Epithelial cell of prostate (primary cell): ENCODE data around the gene MYO5B.

Experiments
- DNase-seq: peaks from one replicate; pipeline ENCODE4 v3.0.0-alpha.2; 2011; ENCODE audit warnings: low read depth, low spot score
- H3K27ac ChIP-seq: fragments of 450-650 bp; 2 replicates; pipeline ENCODE4 v1.5.1; 2017; ENCODE audit warnings: mild to moderate bottlenecking

The MYO5B gene

GRCh38 chr18:50039746-50040145 is 155.2 kb downstream of the MYO5B start:
- no peak for DNase-seq
- H3K27ac ChIP-seq: no peak overlapping the region

DNA sequence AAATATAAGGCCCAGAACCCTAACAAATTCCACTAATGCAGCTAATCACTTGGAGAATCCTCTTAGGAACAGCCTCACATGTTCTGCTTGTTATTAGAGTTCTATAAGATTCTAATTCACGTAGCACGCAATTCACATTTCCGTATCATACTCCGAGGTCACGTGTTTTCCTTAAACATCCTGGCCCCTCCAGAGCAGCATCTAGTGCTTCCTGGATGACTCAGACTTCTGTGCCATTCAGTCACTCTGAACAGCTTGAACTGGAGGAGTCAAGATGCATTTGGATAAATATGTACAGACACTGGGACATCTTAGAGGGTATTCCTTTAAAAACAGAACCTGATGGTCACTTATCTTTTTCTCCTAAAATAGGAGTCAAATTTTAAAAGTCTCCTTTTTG is 156.5 kb downstream of the MYO5B start:
- H3K27ac ChIP-seq: no peak overlapping the region
- DNase-seq: no peak

- H3K27ac ChIP-seq: no peak overlapping the region
- no peak for DNase-seq
Observed at GRCh38 chr18:50034029-50034428, 160.9 kb downstream of the MYO5B start.

GRCh38 chr18:50033004-50033403 is 161.9 kb downstream of the MYO5B start:
- no peak overlapping the region for H3K27ac ChIP-seq
- no peak for DNase-seq

- no peak for DNase-seq
- no peak overlapping the region for H3K27ac ChIP-seq
Observed at GRCh38 chr18:50030146-50030545, 164.8 kb downstream of the MYO5B start.

DNA sequence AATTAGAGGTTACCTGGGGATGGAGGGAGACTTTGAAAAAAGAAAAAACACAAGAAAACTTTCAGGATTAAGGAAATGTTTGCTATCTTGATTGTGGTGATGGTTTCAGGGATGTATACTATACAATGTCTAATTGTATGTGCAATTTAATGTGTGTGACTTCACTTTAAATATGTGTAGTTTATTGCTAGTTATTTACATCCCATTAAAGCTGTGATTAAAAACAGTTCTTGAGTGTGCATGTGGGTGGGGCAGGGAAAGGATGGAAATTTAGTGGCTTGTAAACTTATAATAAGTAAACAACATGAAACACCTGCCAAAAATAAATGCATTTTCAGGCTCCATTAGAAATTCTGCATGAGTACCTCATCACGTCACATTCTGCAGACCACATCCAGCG is 167.0 kb downstream of the MYO5B start:
- no peak overlapping the region for H3K27ac ChIP-seq
- no peak for DNase-seq

DNA sequence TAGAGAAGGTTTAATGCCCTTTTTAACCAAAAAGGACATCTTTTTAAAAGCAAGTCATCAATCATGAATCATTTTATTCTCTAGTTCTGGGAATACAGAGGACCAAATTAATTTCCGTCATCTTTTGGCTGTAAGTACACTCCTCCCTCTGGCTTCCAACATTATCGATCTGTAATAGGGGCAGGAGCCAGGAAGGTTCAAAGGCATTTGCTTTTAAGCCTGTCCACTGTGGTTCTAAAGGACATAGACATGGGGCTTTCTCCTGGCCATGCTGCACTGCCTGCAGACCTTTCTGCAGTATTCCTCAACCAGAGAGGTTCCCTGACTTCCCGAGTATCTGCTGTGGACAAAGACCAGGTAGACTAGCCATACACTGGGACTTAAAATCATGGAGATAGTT is 170.5 kb downstream of the MYO5B start:
- H3K27ac ChIP-seq: no peak overlapping the region
- no peak for DNase-seq

DNA sequence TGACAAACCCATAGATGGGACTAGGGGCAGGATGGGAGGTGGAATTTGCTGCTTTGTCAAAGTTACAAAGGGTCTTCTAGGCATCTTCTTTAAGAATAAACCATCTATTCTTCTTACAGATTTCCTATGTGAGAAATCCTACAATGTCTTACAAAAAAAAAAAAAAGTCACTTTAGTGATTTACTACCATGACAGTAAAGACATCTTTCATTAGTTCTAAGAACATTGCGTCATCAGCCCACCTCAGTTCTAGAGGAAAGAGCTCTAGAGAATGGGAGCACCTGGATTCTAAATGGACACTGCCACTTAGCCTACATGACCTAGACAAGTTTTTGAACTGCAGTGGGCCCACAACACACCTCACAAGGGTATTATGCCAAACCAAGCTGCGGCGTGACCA is 172.0 kb downstream of the MYO5B start:
- no peak overlapping the region for H3K27ac ChIP-seq
- DNase-seq: no peak

DNA sequence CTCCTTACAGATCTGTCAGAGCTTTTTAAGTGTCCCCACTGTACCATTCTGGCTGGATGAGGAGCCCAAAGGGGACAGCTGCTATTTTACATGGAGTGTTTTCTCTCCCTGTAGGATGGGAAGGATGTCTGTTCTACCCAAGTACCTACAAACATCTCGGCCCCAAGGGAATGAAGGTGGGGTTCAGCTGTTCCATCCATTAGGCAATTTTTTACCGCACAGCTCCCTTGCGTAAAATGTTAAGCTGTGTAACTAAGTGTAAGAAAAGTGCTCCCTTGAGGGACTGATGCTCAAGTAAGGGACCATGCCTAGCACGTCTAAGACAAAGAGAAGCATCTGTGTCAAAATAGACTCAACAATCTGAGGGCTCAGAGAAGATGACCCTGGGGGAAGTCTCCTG is 180.3 kb downstream of the MYO5B start:
- H3K27ac ChIP-seq: no peak overlapping the region
- DNase-seq: no peak

DNA sequence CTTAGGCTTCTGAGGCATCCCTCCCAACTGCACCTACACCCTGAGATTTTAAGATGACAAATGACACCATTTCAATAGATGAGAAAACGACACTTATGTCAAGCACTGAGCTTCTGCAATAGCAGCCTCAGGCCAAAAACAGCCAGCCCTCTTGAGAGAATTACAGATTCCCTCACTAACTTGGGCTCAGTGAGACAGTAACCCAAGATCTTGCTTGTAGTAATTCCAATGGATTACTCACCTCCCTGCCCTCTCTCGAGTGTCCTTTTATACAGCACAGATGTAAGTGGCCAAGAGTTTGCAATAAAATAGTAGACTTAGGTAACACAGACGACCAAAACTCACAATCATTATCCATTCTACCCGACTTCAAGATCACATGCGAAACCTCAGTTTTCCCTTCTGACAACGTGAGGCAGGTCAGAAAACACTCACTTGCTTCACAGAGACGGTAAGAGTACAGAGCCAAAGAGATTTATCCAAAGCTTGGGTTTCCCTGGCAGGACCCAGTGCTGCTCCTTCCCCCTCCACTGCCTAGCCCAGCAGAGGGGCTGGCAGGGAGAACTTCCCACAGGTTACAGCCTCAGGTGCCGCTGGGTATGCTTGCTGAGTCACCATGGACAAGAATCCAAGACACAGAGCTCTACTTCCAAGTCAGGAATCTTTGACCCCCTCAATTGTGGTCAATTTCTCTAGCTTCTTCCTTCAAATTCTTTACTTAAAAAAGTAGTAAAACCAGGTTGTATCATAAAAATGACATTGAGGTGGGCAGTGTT is 181.4 kb downstream of the MYO5B start:
- H3K27ac ChIP-seq: peak overlapping the region; percentile 21
- DNase-seq: no peak

DNA sequence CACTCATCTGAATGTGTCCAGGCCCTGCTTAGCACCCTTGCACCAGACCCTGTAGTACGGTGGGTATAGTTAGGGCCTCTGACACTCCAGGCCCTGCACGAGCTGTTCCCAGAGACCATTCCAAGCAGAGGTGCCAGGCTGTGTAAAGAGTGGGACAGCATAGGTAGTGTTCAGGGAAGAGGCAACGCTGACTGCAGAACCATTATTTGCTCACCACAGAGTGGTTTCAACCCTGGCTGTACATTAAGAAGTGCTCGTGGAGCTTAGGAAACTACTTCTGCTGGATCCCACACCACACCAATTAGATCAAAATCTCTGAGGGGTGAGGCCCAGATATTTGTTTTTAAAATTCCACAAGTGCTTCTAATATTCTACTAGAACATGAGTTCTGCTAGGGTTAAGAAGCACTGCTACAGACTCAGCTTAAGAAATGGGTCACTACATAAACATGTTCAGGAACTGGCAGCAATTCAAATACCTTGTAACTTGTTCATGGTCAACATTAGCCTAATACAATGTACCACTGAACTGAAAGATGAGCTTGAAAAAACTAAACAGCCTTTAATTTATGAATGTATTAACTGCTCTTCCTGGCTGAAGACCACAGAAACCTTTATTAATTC is 183.0 kb downstream of the MYO5B start:
- peak; percentile 73 for DNase-seq
- H3K27ac ChIP-seq: peak overlapping the region; percentile 21

- no peak for DNase-seq
- no peak overlapping the region for H3K27ac ChIP-seq
Observed at GRCh38 chr18:50009773-50010335, 185.1 kb downstream of the MYO5B start.

DNA sequence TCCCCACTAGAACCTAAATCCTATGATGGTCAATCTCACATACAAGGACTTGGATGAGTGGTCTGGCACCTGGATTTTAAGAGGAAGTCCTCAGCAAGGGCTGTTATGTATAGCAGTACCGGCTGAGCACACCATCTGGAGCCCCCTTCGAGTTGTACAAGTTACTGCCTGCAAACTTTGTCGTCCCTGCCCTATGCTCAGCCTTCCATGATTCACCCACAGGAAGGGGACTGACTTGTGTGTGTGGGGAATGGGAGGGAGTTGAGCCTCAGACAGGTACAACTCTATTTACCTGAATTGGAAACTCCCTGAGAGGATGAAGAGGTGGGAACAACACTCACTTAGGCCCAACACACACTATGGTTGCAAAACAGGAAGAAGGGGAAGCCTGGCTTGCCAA is 186.6 kb downstream of the MYO5B start:
- no peak for DNase-seq
- H3K27ac ChIP-seq: no peak overlapping the region

GRCh38 chr18:50006470-50007046 is 188.4 kb downstream of the MYO5B start:
- no peak for DNase-seq

GRCh38 chr18:50004013-50004412 is 190.9 kb downstream of the MYO5B start:
- H3K27ac ChIP-seq: no peak overlapping the region
- DNase-seq: no peak

More at GRCh38 chr18:50006470-50007046, 188.4 kb downstream of the MYO5B start:
- H3K27ac ChIP-seq: no peak overlapping the region

DNA sequence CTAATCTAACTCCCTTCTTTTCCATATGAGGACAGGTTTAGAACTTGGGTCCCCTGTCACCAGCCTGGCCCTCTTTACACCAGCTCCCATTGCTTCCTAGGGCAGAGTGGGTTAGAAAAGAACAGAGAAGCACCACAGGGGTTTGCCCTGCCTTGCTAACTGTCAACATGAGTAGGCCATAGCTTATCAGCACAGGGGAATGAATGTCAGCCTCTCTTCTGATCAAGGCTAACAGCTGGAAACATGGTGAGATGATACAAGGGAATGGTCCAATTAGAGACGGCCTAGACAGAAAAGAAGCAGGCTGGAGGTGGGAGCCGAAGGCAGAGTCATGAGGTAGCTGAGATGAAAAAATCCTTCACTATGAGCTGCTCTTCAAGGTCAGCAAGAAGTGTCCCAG is 192.2 kb downstream of the MYO5B start:
- H3K27ac ChIP-seq: no peak overlapping the region

GRCh38 chr18:50000227-50000626 is 194.7 kb downstream of the MYO5B start:
- no peak for DNase-seq
- no peak overlapping the region for H3K27ac ChIP-seq

More for the DNA sequence above, 192.2 kb downstream of the MYO5B start:
- DNase-seq: no peak

- no peak for DNase-seq
- no peak overlapping the region for H3K27ac ChIP-seq
Observed at GRCh38 chr18:49999128-49999527, 195.8 kb downstream of the MYO5B start.

- DNase-seq: no peak
- H3K27ac ChIP-seq: no peak overlapping the region
Observed at GRCh38 chr18:49997558-49997957, 197.4 kb downstream of the MYO5B start.

DNA sequence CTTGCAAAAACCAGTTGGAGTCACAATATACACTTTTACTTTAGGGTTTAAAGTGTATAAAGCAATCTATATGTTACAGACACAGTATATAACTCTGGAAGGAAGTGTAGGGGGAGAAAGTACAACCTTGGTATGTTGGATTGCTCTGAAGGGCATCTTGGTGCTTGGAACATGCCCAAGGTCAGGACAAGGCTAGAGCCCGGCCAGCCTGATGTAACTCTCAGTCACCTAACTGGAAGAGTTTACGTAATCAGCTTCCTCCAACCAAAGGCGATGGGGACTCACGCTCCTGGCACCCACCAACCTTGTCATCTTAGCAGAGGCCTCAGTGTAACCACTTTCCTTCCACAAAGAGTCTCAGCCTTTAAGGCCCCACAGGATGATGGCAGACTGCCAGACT is 200.5 kb downstream of the MYO5B start:
- no peak overlapping the region for H3K27ac ChIP-seq
- no peak for DNase-seq

GRCh38 chr18:49993299-49993698 is 201.6 kb downstream of the MYO5B start:
- H3K27ac ChIP-seq: no peak overlapping the region
- no peak for DNase-seq
